PC-9 (cell line): ENCODE measurements around the gene STAG2. TPM values are rescaled to one million over a fixed set of nuclear protein-coding genes. Genes with fewer than 3 reads are reported as not detected.

ENCODE experiments used
- BruUV-seq: library from RNA; stranded (reverse); fragments of 400-500 nt; replicated peaks from 2 replicates; lab custom pipeline; 2021; lab: Mats Ljungman, UMichigan
- CTCF ChIA-PET: fragments of 300-600 bp; sonication (Branson Sonifier 250); formaldehyde crosslinking; loops from one replicate; lab custom pipeline; 2022; ENCODE audit warnings: antibody characterized with exemption; lab: Charles Lee
- POLR2A ChIA-PET: fragments of 300-600 bp; sonication (Branson Sonifier 250); formaldehyde crosslinking; loops from one replicate; lab custom pipeline; 2022; ENCODE audit warnings: antibody characterized with exemption; ENCODE audit not compliant: unreplicated experiment; lab: Charles Lee
- DNase-seq, 2 experiments: peaks; one replicate each; pipeline versions ENCODE4 v3.0.0 to v3.0.0-alpha.2; 2015 to 2022; ENCODE audit warnings: mixed read lengths in 1 of 2
- H2AFZ ChIP-seq: fragments of 200-600 bp; sonication (generic); 2 replicates; pipeline ENCODE4 v1.8.1; 2017; ENCODE audit warnings: antibody characterized with exemption
- H3F3A ChIP-seq: fragments of 200-600 bp; sonication (generic); 2 replicates; pipeline ENCODE4 v1.8.1; 2017; ENCODE audit warnings: antibody characterized with exemption, mild to moderate bottlenecking, low read depth; ENCODE audit not compliant: insufficient read depth
- H3K27ac ChIP-seq: fragments of 200-600 bp; sonication (generic); 2 replicates; pipeline ENCODE4 v1.6.1; 2016; ENCODE audit warnings: mixed run types
- H3K27me3 ChIP-seq: fragments of 200-600 bp; sonication (generic); 2 replicates; pipeline ENCODE4 v1.6.1; 2016; ENCODE audit warnings: low read depth, mixed run types; ENCODE audit not compliant: insufficient read depth
- H3K36me3 ChIP-seq: fragments of 200-600 bp; sonication (generic); 2 replicates; pipeline ENCODE4 v1.6.1; 2016; ENCODE audit warnings: low read depth, mixed run types
- H3K4me1 ChIP-seq: fragments of 200-600 bp; sonication (generic); replicated peaks from 2 replicates; pipeline ENCODE4 v1.6.1; 2016; ENCODE audit warnings: mixed run types; ENCODE audit not compliant: insufficient read depth
- H3K4me2 ChIP-seq: fragments of 200-600 bp; sonication (generic); 2 replicates; pipeline ENCODE4 v1.6.1; 2017; ENCODE audit warnings: mixed run types
- H3K4me3 ChIP-seq: fragments of 200-600 bp; sonication (generic); 2 replicates; pipeline ENCODE4 v1.6.1; 2016; ENCODE audit warnings: mixed run types
- H3K79me2 ChIP-seq: fragments of 200-600 bp; sonication (generic); 2 replicates; pipeline ENCODE4 v1.6.1; 2017; ENCODE audit warnings: low read depth, mixed run types
- H3K9me2 ChIP-seq: fragments of 200-600 bp; sonication (generic); 2 replicates; pipeline ENCODE4 v1.8.1; 2017; ENCODE audit warnings: mild to moderate bottlenecking; ENCODE audit not compliant: insufficient read depth
- H3K9me3 ChIP-seq: fragments of 200-600 bp; sonication (generic); 2 replicates; pipeline ENCODE4 v1.8.1; 2016; ENCODE audit warnings: low read depth; ENCODE audit not compliant: insufficient read depth
- H4K20me1 ChIP-seq: fragments of 200-600 bp; sonication (generic); 2 replicates; pipeline ENCODE4 v1.8.1; 2017; ENCODE audit not compliant: insufficient read depth
- CTCF ChIP-seq: fragments of 200-600 bp; sonication (generic); conservative IDR thresholded peaks from 2 replicates; pipeline ENCODE4 v1.6.1; 2017; ENCODE audit warnings: mixed run types, antibody characterized with exemption, mild to moderate bottlenecking, moderate library complexity
- EZH2 ChIP-seq: fragments of 200-600 bp; sonication (generic); IDR thresholded peaks from 2 replicates; pipeline ENCODE4 v1.8.0; 2017; ENCODE audit warnings: antibody characterized with exemption, low read depth
- intact Hi-C: fragments of 100-400 bp; cut with micrococcal nuclease; formaldehyde crosslinking; loops from one replicate; pipeline ENCODE4 v1.10.0; 2022; ENCODE audit not compliant: unreplicated experiment
- total RNA-seq: library from RNA; stranded (reverse); gene quantifications from 2 replicates; pipeline ENCODE4 v1.2.3, GENCODE V29; 2021

The STAG2 gene
- total RNA-seq, 1 experiment from 2014 or later, result 108 TPM

GRCh38 chrX:123994730-123995129, 33.2 kb downstream of the STAG2 start:
- peaks cover 66% of the 10 kb centered on the region for H4K20me1 ChIP-seq
- POLR2A ChIA-PET, result interaction anchor here (0.6 kb wide), 1 partner anchor 56 kb away, joined by 4 read pairs; no protein-coding TSS in a partner anchor
- CTCF ChIA-PET, result no interaction called here

GRCh38 chrX:124001581-124001980, 40.1 kb downstream of the STAG2 start:
- intact Hi-C loops, result no loop called here
- Histone ChIP-seq H4K20me1 (peaks cover 58% of the 10 kb centered on the region), H3F3A (peaks cover 3% of the 10 kb centered on the region; the same call in 1 of the 2 replicates), H3K4me2 (no peak overlapping the region), H2AFZ (no peak overlapping the region), H3K9me3 (no peaks in the 10 kb centered on the region), H3K79me2 (peaks cover 96% of the 10 kb centered on the region), H3K27me3 (no peaks in the 10 kb centered on the region), H3K9me2 (no peaks in the 10 kb centered on the region), H3K36me3 (no peaks in the 10 kb centered on the region), H3K4me3 (no peak overlapping the region), H3K4me1 (no peaks in the 10 kb centered on the region), H3K27ac (no peak overlapping the region)
- no TSS peak for BruUV-seq
- no peak for DNase-seq
- ChIA-PET CTCF (no interaction called here), POLR2A (interaction anchor here (0.6 kb wide), 1 partner anchor 199 kb away, joined by 3 read pairs; no protein-coding TSS in a partner anchor)
- no peak for TF ChIP-seq EZH2
- TF ChIP-seq CTCF, result no peak

More at GRCh38 chrX:123994730-123995129, 33.2 kb downstream of the STAG2 start:
- no peak for TF ChIP-seq EZH2
- no peak for TF ChIP-seq CTCF
- no peak for DNase-seq
- no peaks in the 10 kb centered on the region for H3K9me2 ChIP-seq
- no peak overlapping the region for H3K4me2 ChIP-seq
- H3K4me1 ChIP-seq, result no peaks in the 10 kb centered on the region
- H3K27me3 ChIP-seq, result no peaks in the 10 kb centered on the region
- peaks cover 3% of the 10 kb centered on the region; the same call in 1 of the 2 replicates for H3F3A ChIP-seq
- peaks cover 98% of the 10 kb centered on the region for H3K79me2 ChIP-seq
- no peaks in the 10 kb centered on the region for H3K9me3 ChIP-seq
- H3K27ac ChIP-seq, result no peak overlapping the region
- intact Hi-C loops, result no loop called here
- H3K4me3 ChIP-seq, result no peak overlapping the region
- no TSS peak for BruUV-seq
- no peak overlapping the region for H2AFZ ChIP-seq
- peaks cover 4% of the 10 kb centered on the region; the same call in 1 of the 2 replicates for H3K36me3 ChIP-seq

GRCh38 chrX:124005228-124005627, 43.7 kb downstream of the STAG2 start:
- no peaks in the 10 kb centered on the region for H3K36me3 ChIP-seq
- H3K9me2 ChIP-seq, result no peaks in the 10 kb centered on the region
- TF ChIP-seq CTCF (no peak), EZH2 (no peak)
- no TSS peak for BruUV-seq
- H2AFZ ChIP-seq, result no peak overlapping the region
- no peaks in the 10 kb centered on the region for H3K9me3 ChIP-seq
- CTCF ChIA-PET, result no interaction called here
- POLR2A ChIA-PET, result no interaction called here
- 0 out of 2 replicates have a peak, but pooled peaks cover 3% of the 10 kb centered on the region for H3F3A ChIP-seq
- H3K79me2 ChIP-seq, result peaks cover 94% of the 10 kb centered on the region
- H3K4me1 ChIP-seq, result no peaks in the 10 kb centered on the region
- H4K20me1 ChIP-seq, result peaks cover 64% of the 10 kb centered on the region
- intact Hi-C loops, result no loop called here
- no peak overlapping the region for H3K4me2 ChIP-seq
- no peak overlapping the region for H3K27ac ChIP-seq
- no peak for DNase-seq
- H3K4me3 ChIP-seq, result no peak overlapping the region
- no peaks in the 10 kb centered on the region for H3K27me3 ChIP-seq
